ENCODE measurements around the gene ATXN7.

- TF ChIP-seq TAF1 (IDR thresholded peaks at IDR 0.05; ENCODE audit: low read depth): no peak
- TF ChIP-seq, protein P1, sequence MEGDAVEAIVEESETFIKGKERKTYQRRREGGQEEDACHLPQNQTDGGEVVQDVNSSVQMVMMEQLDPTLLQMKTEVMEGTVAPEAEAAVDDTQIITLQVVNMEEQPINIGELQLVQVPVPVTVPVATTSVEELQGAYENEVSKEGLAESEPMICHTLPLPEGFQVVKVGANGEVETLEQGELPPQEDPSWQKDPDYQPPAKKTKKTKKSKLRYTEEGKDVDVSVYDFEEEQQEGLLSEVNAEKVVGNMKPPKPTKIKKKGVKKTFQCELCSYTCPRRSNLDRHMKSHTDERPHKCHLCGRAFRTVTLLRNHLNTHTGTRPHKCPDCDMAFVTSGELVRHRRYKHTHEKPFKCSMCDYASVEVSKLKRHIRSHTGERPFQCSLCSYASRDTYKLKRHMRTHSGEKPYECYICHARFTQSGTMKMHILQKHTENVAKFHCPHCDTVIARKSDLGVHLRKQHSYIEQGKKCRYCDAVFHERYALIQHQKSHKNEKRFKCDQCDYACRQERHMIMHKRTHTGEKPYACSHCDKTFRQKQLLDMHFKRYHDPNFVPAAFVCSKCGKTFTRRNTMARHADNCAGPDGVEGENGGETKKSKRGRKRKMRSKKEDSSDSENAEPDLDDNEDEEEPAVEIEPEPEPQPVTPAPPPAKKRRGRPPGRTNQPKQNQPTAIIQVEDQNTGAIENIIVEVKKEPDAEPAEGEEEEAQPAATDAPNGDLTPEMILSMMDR (IDR thresholded peaks at IDR 0.05; ENCODE audit: poor library complexity, severe bottlenecking): no peak
- no peak for TF ChIP-seq EP300 (conservative IDR thresholded peaks at IDR 0.05; ENCODE audit: poor library complexity, severe bottlenecking)
- TF ChIP-seq REST (IDR thresholded peaks at IDR 0.05; ENCODE audit: borderline replicate concordance): no peak
- TF ChIP-seq RAD21 (conservative IDR thresholded peaks at IDR 0.05): no peak
- TF ChIP-seq SMC3 (conservative IDR thresholded peaks at IDR 0.05; ENCODE audit: poor library complexity): no peak
- TF ChIP-seq MXI1 (conservative IDR thresholded peaks at IDR 0.05; ENCODE audit: poor library complexity, severe bottlenecking): no peak
- TF ChIP-seq EZH2 (IDR thresholded peaks at IDR 0.05; ENCODE audit: borderline replicate concordance, insufficient read depth, low read length, poor library complexity, severe bottlenecking): no peak
- TF ChIP-seq POLR2AphosphoS5 (IDR thresholded peaks at IDR 0.05): no peak
Measured at GRCh38 chr3:64016941-64017620, 153.4 kb downstream of the ATXN7 start.
